SW480 (cell line): ENCODE measurements around the gene TXNRD2.

ENCODE experiments used
- DNase-seq: peaks from one replicate; pipeline ENCODE4 v3.0.0-alpha.2; 2016; ENCODE audit warnings: low spot score

Gene TXNRD2

GRCh38 chr22:19966908-19967750 is 25.5 kb upstream of the TXNRD2 start:
- DNase-seq: no peak

- DNase-seq: no peak
Observed at GRCh38 chr22:19965771-19966709, 24.4 kb upstream of the TXNRD2 start.

- no peak for DNase-seq
Observed at GRCh38 chr22:19964701-19965386, 23.2 kb upstream of the TXNRD2 start.

GRCh38 chr22:19963863-19964642 is 22.4 kb upstream of the TXNRD2 start:
- DNase-seq: no peak

DNA sequence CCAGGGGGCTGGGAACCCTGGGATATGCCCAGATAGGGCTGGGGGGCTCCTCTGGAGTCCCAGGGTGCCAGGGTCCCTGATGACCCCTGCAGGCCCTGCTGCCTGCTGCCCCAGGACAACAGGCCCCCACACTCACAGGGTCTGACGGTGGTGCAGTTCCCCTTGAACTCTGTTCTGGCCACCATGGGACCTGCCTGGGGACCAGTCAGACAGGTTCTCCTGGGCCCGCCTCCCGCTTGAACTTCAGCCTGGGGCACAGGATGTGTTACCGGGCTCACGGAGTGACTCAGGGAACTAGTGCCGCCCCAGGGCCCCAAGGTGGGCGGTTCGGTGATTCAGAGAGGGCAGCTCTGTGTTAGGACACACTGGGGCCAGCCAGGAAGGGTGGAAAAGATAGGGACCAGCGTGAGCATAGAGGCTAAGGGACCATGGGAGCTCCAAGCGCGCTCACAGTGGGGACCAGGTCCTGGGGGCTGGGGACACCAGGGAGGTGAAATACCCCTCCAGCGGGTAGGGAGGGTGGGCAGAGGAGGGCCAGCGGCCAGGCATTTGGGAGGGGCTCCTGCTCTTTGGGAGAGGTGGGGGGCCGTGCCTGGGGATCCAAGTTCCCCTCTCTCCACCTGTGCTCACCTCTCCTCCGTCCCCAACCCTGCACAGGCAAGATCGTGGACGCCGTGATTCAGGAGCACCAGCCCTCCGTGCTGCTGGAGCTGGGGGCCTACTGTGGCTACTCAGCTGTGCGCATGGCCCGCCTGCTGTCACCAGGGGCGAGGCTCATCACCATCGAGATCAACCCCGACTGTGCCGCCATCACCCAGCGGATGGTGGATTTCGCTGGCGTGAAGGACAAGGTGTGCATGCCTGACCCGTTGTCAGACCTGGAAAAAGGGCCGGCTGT is 21.5 kb upstream of the TXNRD2 start:
- peak; percentile 64 for DNase-seq

GRCh38 chr22:19962246-19962908 is 20.8 kb upstream of the TXNRD2 start:
- peak; percentile 66 for DNase-seq

DNA sequence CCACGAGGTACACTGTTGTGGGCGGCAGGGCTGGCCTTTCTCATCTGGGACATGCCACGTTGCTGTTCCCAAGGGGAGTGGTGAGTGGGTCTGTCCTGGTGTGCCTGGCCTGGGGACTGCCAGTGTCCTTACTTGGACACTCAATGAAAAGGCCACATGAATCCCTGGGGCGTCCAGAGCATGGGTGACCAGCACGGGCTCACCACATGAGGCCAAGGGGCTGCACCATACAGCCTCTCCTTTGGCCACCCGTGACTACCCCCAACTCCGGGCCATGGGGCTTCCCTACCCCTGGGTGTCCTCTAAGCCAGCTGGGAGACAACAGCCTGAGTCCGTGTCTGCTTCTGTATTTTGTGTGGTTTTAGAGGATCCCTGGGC is 20.2 kb upstream of the TXNRD2 start:
- DNase-seq: no peak

GRCh38 chr22:19961201-19961580 is 19.6 kb upstream of the TXNRD2 start:
- no peak for DNase-seq

- no peak for DNase-seq
Observed at GRCh38 chr22:19960491-19961200, 19.0 kb upstream of the TXNRD2 start.

DNA sequence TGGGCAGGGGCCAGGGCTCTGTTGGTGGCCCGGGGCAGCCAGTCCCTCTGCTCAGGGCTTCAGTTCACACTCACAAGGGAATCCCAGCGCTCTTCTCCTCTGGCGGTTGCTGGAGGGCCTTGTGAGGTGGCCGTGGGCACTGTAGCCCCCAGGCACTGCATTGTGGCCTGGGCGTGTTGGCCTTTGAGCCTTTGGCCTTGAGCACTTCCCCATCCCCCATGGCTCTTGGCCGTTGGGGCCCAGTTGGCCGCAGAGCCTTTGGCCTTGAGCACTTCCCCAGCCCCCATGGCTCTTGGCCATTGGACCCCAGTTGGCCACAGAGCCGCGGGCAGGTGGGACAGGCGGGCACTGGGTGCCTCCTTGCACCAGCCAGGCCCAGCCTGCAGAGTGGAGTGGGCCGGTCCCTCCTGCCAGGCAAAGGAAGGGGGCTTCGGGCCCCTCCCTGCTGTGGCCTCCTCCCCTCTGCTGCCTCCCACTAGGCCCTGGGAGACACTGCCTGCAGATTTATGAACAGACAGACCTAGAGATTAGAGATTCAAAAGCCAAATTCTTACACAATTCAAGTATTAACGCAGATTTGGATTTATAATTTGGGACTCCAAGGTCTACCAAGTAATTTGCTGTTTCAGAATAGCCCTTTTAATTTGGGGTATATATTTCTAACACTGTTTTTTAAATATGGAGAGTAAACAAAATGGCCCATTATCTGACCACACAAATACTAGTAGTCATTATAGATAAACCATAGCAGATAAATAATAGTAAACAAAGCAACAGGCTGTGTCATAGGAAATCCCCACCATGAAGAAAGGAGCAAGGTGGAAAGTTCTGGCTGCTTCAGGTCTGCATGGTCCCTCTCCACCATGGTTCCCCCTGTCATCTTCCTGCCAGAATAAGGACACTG is 18.2 kb upstream of the TXNRD2 start:
- DNase-seq: no peak

GRCh38 chr22:19959043-19959586 is 17.5 kb upstream of the TXNRD2 start:
- peak; percentile 63 for DNase-seq

DNA sequence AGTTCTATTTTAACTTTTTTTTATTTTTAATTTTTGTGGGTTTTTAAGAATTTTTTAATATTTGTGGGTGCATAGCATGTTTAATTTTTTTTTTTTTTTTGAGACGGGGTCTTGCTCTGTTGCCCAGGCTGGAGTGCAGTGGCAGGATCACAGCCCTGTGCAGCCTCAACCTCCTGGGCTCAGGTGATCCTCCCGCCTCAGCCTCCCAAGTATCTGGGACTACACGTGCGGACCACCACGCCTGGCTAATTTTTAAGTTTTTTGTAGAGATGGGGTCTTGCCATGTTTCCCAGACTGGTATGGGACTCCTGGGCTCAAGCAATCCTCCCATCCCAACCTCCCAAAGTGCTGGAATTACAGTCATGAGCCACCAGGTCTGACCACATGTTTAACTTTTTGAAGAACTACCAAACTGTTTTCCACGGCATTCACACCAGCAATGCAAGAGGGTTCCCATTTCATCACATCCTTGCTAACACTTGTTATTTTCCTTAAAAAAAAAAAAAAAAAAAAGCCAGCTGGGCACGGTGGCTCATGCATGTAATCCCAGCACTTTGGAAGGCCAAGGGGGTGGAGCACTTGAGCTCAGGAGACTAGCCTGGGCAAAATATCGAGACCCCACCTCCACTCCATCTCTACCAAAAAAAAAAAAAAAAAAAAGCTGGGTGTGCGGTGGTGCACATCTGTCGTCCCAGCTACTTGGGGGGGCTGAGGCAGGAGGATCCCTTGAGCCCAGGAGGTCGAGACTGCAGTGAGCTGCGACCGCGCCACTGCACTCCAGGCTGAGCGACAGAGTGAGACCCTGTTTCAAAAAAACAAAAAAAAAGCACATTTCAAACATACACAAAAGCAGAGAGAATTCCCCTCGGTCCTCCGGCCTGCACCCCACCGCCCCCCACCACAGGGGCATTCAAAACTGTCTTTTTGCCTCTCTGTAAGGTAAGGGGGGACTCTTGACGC is 16.7 kb upstream of the TXNRD2 start:
- no peak for DNase-seq

DNA sequence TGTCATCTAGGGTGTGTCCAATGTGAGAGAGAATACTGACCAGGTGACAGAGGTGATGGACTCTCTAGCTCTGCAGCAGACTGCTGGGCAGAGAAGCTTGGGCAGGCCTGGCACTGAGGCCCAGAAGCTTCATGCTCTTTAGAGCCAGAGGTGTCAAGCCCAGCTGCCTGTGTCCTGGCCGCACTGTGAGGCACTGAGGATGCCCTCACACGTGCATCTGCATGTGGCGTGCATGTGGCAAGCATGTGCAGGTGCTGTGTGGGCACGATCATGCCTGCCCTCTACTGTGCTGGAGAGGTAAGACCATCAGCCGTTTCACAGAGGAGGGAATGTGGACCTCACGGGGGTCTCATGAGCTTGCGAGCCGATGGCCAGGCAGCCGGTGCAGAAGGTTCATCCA is 15.8 kb upstream of the TXNRD2 start:
- no peak for DNase-seq

DNA sequence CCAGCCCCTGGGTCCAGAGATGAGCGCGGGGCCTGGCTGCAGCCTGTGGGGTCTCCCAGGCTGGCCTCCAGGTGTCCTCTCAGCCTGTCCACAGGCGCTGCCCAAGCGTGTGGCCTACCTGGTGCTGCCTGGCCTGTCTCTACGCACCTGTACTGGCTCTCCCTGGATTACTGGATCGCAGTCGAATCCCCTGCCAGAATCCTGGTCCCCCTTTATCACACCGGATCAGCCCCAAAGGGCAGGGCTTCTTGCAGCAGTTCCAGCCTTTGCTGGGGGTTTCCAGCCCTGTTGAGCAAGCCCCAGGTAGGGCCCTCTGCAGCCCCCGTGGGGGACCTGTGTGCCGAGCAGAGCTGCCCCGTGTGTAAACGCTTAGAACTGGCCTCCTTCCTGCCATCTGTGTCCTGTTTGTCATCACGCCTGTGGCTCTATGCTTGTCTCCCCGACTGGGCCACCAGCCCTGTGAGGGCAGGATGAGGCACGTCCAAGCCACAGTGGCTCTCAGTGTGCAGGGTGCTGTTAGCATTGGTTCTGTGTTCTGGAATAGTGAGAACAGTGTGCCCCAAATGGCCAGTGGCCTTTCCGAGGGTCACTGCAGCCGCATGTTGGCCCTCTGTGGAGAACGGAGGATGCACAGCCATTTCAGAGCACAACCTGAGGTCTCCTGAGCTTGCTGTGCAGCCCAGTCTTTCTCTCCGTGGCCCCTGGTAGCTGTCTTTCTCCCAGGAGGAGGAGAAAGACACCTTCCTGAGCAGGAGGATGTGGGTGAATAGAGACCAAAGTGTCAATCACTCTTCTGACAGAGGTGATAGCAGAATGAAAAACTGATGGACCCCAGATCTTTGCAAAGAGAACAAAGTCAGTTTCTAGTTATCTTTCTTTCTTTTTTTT is 13.9 kb upstream of the TXNRD2 start:
- DNase-seq: no peak

DNA sequence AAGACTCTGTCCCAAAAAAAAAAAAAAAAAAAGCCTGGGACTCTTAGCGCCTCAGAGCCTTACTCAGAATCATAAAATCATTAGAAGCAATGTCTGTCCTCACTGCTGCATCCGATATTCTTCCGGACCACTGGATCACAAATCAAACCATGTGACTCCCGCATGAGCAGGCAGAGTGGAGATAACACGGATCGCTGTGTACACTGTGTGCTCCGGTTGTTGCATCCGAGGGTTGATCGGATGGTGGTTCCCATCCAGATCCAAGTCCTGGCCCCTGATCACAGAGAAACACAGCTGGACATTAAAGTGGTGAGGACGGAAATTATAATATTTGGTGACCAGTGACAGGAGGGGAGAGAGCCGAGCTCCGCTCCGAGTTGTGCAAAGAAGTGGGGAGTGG is 9.7 kb upstream of the TXNRD2 start:
- no peak for DNase-seq
